GM19043 (cell line): ENCODE measurements around the gene ZNF277.
A peak's percentile ranks its signal among the peaks of the same experiment; 100 is the strongest.
"Not testable (repeated sequence)": the region's sequence is repeated elsewhere in the genome, so short reads cannot be mapped to it uniquely, and the experiment has no call there.

Experiments used
- ATAC-seq: cut with Tn5 transposase; IDR thresholded peaks from one replicate; pipeline ENCODE4 v1.9.1; 2021; ENCODE audit warnings: low read depth; ENCODE audit not compliant: unreplicated experiment

Gene ZNF277

DNA sequence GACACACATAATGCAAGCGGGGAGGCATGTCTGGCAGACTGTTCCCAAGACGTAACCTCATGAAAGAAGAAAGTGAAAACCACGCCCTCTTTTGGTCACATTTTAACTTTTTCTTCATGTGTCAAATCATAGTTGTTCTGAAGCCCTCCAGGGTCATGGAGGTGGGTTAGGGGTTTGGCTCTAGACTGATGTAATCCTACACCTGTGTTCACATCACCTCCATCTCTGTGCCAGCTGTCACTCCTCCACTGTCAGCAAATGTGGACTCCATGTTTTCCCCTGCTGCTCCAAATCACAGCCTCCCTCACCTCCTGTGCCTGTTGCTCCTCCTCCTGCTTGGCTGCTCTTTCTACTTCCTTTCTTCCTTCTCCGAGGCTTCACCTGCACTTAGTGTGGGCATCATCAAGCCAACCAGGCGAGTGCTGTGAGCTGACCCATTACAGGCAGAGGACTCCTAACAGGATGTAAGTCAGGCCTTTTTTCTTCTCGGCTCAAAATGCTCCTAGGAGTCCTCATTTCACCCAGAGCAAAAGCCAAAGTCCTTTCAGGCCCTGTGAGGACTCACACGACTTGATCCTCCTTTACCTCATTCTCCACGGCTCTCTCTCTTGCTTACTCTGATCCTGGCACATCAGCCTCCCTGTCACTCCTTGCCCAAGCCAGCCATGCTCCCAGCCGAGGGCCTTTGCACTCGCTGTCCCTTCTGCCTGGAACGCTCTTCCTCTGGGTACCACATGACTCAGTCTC lies 177.3 kb downstream of the ZNF277 start:
- peak; percentile 74 for ATAC-seq

DNA sequence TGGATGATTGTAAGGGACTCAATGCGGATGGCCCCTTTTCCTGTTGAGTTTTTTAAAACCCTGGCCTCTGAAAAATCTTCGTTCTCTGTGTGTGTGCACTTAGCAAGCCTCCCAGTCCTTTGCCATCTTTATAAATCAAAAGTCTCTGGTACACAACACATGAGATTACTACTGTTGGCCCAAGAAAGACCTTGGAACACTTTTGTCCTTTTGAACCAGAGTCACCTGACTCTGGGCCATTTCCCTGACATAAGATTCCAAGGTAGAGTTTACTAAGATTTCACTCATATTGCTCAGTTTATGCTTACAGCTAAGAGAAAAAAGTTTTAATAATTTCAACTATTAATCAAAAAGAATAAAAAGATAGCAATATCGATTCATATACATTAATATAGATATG lies 179.0 kb downstream of the ZNF277 start:
- ATAC-seq: no peak

GRCh38 chr7:112386619-112387018 lies 180.1 kb downstream of the ZNF277 start:
- no peak for ATAC-seq

DNA sequence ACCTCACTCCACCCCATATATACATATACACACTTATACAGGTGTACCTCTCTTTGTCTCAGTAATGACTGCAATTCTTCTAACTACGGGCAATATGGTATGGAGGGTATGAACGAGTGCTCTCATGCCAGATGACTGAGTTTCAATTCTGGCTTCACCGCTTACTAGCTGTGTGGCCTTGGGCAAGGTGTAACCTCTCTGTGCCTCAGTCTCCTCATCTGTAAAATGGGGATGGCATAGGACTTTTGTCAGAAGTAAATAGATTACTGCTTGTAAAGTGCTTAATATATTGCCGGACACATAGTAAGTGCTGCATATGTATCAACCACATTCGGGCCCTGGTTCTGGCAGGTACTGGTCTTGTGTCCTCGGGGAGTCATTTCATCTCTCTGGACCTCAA lies 183.7 kb downstream of the ZNF277 start:
- no peak for ATAC-seq

DNA sequence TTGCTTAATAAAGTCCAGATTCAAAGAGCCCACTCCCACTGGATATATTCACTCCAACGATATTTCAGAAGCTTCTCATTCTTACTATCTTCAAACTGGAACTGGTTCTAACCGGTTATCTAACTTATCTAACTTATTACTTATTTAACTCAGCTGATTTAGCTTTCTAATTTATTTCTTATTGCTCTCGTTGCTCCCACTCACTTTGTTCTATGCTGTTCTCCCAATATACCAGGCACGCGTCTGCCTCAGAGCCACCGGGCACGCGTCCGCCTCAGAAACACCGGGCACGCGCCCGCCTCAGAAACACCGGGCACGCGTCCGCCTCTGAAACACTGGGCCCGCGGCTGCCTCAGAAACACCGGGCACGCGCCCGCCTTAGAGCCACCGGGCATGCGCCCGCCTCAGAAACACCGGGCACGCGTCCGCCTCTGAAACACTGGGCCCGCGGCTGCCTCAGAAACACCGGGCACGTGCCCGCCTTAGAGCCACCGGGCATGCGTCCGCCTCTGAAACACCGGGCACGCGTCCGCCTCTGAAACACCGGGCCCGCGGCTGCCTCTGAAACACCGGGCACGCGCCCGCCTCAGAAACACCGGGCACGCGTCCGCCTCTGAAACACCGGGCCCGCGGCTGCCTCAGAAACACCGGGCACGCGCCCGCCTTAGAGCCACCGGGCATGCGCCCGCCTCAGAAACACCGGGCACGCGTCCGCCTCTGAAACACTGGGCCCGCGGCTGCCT lies 184.8 kb downstream of the ZNF277 start:
- ATAC-seq: not testable (repeated sequence)

- peak; percentile 75 for ATAC-seq
Observed at GRCh38 chr7:112391841-112392286, 185.4 kb downstream of the ZNF277 start.
